SK-N-SH (cell line): Measurements from ENCODE around the gene ZNF32. TPM values are rescaled to one million over a fixed set of nuclear protein-coding genes. Genes with fewer than 3 reads are reported as not detected.

Experiments used
- polyA plus RNA-seq, 3 experiments: library from polyadenylated mRNA; depleted of rRNA; stranded (reverse); fragments of >200 nt; gene quantifications; 2 replicates each; pipeline ENCODE4 v1.2.3, GENCODE V29; 2012

The ZNF32 gene
- polyA plus RNA-seq, 1 of the 3 experiments (the other 2 are of a cell fraction): 27.2 TPM

Other genes starting within 250 kb of the ZNF32 start
- gene HNRNPF, start 239.7 kb downstream of the ZNF32 start, polyA plus RNA-seq (2012; rRNA removed): 195 and 217 TPM in 2 replicates
- 2.7 and 5.7 TPM in 2 replicates for gene ZNF487, start 211.8 kb downstream of the ZNF32 start, polyA plus RNA-seq (2012; rRNA removed)
- 11.4 and 18.9 TPM in 2 replicates for gene ZNF239, start 74.3 kb downstream of the ZNF32 start, polyA plus RNA-seq (2012; rRNA removed)
- 3.0 and 3.9 TPM in 2 replicates for gene ZNF485, start 42.4 kb downstream of the ZNF32 start, polyA plus RNA-seq (2012; rRNA removed)